ENCODE data around the gene CACNA1I. TPM values are rescaled to one million over a fixed set of nuclear protein-coding genes. Genes with fewer than 3 reads are reported as not detected.

Gene CACNA1I
- total RNA-seq, 1 donor from 2014 or later = 0.07 TPM

DNA sequence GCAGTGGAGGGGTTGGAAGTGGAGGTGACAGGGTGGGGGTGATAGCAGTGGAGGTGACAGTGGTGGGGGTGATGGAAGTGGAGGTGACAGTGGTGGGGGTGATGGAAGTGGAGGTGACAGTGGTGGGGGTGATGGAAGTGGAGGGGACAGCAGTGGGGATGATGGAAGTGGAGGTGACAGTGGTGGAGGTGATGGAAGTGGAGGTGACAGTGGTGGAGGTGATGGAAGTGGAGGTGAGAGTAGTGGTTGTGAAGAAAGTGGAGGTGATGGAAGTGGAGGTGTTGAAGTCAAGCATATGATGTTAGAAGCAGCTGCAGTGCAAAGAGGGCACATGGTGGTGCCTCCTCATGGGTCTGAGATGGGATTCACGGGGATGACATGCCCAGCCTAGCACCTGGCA, 141.5 kb downstream of the CACNA1I start:
- Mint-ChIP-seq H3K9me3 (no peaks in the 10 kb centered on the region), H3K4me3 (no peak overlapping the region), H3K27ac (ENCODE audit: unreplicated experiment) (no peak overlapping the region), H3K4me1 (peaks cover 26% of the 10 kb centered on the region), H3K36me3 (ENCODE audit: low read depth) (no peaks in the 10 kb centered on the region), H3K27me3 (ENCODE audit: low read depth) (peaks cover 54% of the 10 kb centered on the region)
- DNase-seq (ENCODE audit: low read depth, low spot score) = no peak
- TF ChIP-seq, protein P1, sequence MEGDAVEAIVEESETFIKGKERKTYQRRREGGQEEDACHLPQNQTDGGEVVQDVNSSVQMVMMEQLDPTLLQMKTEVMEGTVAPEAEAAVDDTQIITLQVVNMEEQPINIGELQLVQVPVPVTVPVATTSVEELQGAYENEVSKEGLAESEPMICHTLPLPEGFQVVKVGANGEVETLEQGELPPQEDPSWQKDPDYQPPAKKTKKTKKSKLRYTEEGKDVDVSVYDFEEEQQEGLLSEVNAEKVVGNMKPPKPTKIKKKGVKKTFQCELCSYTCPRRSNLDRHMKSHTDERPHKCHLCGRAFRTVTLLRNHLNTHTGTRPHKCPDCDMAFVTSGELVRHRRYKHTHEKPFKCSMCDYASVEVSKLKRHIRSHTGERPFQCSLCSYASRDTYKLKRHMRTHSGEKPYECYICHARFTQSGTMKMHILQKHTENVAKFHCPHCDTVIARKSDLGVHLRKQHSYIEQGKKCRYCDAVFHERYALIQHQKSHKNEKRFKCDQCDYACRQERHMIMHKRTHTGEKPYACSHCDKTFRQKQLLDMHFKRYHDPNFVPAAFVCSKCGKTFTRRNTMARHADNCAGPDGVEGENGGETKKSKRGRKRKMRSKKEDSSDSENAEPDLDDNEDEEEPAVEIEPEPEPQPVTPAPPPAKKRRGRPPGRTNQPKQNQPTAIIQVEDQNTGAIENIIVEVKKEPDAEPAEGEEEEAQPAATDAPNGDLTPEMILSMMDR (conservative IDR thresholded peaks at IDR 0.05) = no peak

DNA sequence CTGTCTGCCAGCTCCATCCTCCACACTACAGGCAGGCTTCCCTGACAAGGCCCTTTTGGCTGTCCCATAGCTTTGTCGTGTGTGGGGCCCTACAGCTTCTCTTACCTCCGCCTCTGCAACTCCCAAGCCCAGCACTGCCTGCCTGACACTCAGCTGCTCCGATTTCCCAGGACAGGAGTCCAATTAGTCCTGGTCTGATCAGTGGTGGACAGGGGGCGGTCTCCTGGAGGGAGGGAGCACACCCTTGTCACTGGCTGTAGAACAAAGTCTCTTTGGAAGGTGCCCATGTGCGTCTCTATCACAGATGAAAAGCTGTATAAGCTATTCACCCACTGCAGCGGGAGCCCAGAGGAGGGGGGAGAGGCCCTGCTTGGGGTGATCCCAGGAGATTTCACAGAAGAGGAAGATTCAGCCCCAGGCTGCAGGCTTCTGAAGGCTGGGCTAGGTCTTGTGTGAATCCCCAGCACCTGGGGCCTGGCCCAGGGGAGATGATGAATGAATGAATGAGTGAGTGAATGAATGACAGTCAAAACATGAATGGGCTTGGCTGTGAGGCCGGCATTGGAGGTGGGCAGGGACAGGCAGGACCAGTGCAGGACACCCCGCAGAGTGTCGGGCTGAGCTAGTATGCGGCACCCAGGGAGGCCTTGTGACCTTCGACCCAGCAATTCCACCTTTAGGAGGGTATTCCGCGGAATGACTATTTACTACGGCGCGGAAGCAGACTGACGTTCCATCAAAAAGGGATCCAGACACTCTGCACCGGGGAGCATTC, 142.4 kb downstream of the CACNA1I start:
- Mint-ChIP-seq H3K9me3 (no peaks in the 10 kb centered on the region), H3K4me1 (peaks cover 34% of the 10 kb centered on the region), H3K27ac (ENCODE audit: unreplicated experiment) (no peak overlapping the region), H3K4me3 (peak overlapping the region; percentile 36), H3K27me3 (ENCODE audit: low read depth) (peaks cover 57% of the 10 kb centered on the region), H3K36me3 (ENCODE audit: low read depth) (no peaks in the 10 kb centered on the region)
- DNase-seq (ENCODE audit: low read depth, low spot score) = no peak
- TF ChIP-seq, protein P1 (conservative IDR thresholded peaks at IDR 0.05) = no peak

DNA sequence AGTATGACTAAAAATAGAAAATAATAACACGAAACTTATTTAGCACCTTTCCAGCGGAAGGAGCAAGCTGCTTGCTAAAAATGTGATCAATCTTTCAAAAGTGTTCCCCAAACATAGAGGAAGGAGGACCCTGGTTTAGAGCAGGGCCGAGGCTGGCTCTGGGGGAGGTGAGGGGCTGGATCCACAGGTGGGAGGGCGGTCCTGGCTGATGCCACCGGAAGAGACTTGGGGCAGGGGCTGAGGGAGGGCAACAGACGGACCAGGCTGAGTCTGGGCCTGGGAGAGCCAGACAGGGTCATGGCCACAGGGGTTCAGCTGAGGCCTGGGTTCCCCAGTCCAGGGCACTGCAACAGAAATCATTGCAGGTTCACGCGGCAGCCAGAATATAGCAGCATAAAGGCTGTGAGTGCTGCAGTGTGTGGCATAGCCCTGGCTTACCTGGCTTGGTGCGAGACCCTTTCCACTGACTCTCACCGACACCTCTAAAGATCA, 143.3 kb downstream of the CACNA1I start:
- Mint-ChIP-seq H3K36me3 (ENCODE audit: low read depth) (no peaks in the 10 kb centered on the region), H3K4me1 (peaks cover 34% of the 10 kb centered on the region), H3K9me3 (no peaks in the 10 kb centered on the region), H3K27me3 (ENCODE audit: low read depth) (peaks cover 52% of the 10 kb centered on the region), H3K4me3 (no peak overlapping the region), H3K27ac (ENCODE audit: unreplicated experiment) (no peak overlapping the region)
- DNase-seq (ENCODE audit: low read depth, low spot score) = no peak
- TF ChIP-seq, protein P1 (conservative IDR thresholded peaks at IDR 0.05) = no peak

DNA sequence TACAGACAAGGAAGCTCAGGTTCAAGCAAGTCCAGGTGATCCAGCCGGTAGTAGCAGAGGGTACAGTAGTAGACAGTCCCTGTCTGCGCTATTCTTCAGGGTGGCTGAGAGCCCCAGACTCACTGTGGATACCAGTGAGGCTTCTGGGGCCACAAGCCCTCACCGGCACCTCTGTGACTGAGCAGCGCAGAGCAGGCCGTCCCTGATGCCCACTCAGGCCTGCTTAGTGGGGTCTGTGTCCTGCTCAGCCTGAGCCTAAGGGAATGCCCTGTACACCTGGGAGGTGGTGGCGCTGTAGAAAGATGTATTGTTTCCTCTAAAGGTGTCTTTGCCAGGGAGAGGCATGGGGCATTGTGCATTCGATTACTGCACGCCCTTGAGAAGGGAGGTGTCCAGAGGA, 143.8 kb downstream of the CACNA1I start:
- peaks cover 53% of the 10 kb centered on the region for H3K27me3 Mint-ChIP-seq (ENCODE audit: low read depth)
- no peak overlapping the region for H3K4me3 Mint-ChIP-seq
- peaks cover 34% of the 10 kb centered on the region for H3K4me1 Mint-ChIP-seq
- no peak overlapping the region for H3K27ac Mint-ChIP-seq (ENCODE audit: unreplicated experiment)
- TF ChIP-seq, protein P1 (conservative IDR thresholded peaks at IDR 0.05) = no peak
- H3K9me3 Mint-ChIP-seq = no peaks in the 10 kb centered on the region
- no peak for DNase-seq (ENCODE audit: low read depth, low spot score)
- H3K36me3 Mint-ChIP-seq (ENCODE audit: low read depth) = no peaks in the 10 kb centered on the region

DNA sequence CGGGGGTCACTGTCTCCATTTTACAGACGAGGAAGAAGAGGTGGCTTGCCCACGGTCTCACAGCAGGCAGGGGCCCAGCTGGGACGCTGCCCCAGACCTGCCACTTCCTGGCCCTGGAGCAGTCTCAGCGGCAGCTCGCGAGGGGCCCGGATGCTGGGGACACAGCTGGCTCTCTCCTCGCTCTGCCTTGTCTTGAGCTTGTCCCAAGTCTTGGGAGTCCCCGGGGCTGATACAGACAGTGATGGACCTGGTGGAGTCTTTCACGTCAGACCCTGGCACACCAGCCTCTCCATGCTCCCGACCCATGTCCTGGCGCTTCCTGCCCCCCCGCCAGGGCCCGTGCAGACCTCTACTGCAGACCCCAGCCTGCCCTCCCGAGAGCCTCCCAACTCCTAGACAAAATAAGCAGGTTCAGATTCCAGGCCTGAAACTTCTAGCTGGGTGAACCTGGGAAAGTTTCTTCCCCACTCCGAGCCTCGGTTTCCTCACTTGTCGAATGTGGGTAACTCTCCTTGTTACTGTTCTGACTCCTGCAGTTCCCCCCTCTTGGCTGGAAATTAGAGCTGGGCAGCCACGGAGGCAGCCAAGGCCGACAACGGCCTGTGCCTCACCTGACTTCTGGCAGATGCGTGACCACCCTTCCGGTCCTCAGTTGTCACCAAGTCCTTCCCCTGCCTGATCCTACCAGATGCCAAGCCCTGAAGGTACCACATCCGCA, 145.4 kb downstream of the CACNA1I start:
- Mint-ChIP-seq H3K36me3 (ENCODE audit: low read depth) (no peaks in the 10 kb centered on the region), H3K27ac (ENCODE audit: unreplicated experiment) (no peak overlapping the region), H3K9me3 (no peaks in the 10 kb centered on the region), H3K4me1 (peaks cover 48% of the 10 kb centered on the region), H3K4me3 (peak overlapping the region; percentile 19), H3K27me3 (ENCODE audit: low read depth) (peaks cover 53% of the 10 kb centered on the region)
- TF ChIP-seq, protein P1 (conservative IDR thresholded peaks at IDR 0.05) = no peak
- no peak for DNase-seq (ENCODE audit: low read depth, low spot score)
